ENCODE results near the gene DUOX2.
"Not testable (repeated sequence)": the region's sequence is repeated elsewhere in the genome, so short reads cannot be mapped to it uniquely, and the experiment has no call there.

DNA sequence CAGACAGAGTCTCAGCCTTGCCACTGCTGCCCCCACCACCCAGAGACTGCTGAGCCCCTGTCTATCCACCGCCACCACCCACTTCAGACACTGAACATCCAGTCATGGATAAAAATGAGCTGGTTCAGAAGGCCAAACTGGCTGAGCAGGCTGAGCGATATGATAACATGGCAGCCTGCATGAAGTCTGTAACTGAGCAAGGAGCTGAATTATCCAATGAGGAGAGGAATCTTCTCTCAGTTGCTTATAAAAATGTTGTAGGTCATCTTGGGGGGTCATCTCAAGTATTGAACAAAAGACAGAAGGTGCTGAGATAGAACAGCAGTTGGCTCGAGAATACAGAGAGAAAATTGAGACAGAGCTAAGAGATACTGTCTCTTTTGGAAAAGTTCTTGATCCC is 61.3 kb downstream of the DUOX2 start:
- TF ChIP-seq, protein P1, sequence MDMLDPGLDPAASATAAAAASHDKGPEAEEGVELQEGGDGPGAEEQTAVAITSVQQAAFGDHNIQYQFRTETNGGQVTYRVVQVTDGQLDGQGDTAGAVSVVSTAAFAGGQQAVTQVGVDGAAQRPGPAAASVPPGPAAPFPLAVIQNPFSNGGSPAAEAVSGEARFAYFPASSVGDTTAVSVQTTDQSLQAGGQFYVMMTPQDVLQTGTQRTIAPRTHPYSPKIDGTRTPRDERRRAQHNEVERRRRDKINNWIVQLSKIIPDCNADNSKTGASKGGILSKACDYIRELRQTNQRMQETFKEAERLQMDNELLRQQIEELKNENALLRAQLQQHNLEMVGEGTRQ (IDR thresholded peaks at IDR 0.05; ENCODE audit: low read length): not testable (repeated sequence)
- TF ChIP-seq, protein P2, sequence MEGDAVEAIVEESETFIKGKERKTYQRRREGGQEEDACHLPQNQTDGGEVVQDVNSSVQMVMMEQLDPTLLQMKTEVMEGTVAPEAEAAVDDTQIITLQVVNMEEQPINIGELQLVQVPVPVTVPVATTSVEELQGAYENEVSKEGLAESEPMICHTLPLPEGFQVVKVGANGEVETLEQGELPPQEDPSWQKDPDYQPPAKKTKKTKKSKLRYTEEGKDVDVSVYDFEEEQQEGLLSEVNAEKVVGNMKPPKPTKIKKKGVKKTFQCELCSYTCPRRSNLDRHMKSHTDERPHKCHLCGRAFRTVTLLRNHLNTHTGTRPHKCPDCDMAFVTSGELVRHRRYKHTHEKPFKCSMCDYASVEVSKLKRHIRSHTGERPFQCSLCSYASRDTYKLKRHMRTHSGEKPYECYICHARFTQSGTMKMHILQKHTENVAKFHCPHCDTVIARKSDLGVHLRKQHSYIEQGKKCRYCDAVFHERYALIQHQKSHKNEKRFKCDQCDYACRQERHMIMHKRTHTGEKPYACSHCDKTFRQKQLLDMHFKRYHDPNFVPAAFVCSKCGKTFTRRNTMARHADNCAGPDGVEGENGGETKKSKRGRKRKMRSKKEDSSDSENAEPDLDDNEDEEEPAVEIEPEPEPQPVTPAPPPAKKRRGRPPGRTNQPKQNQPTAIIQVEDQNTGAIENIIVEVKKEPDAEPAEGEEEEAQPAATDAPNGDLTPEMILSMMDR (IDR thresholded peaks at IDR 0.05; ENCODE audit: control extremely low read depth in 1 of 3, insufficient read depth in 1 of 3, low read depth in 1 of 3, low read length in 3 of 3): not testable (repeated sequence)
- TF ChIP-seq SP1 (IDR thresholded peaks at IDR 0.05; ENCODE audit: low read depth, low read length); GABPA (IDR thresholded peaks at IDR 0.05; ENCODE audit: borderline replicate concordance, insufficient read depth, low read length); EZH2 (IDR thresholded peaks at IDR 0.05; ENCODE audit: low read depth, low read length, severe bottlenecking); POLR2AphosphoS5 (IDR thresholded peaks at IDR 0.05; ENCODE audit: low read depth, low read length); YY1 (IDR thresholded peaks at IDR 0.05; ENCODE audit: low read depth, low read length); POLR2A (IDR thresholded peaks at IDR 0.05; ENCODE audit: control extremely low read depth in 1 of 2, low read depth in 2 of 2, low read length in 2 of 2); ZNF274 (IDR thresholded peaks at IDR 0.05; ENCODE audit: borderline replicate concordance, extremely low read depth, low read length); SRF (IDR thresholded peaks at IDR 0.05; ENCODE audit: low read depth, low read length); SIN3A (conservative IDR thresholded peaks at IDR 0.05 in 1 of 2, IDR thresholded peaks at IDR 0.05 in 1 of 2; ENCODE audit: low read depth in 1 of 2, low read length in 2 of 2): not testable (repeated sequence)
